PC-9 (cell line): ENCODE results near the gene FADS6. TPM values are rescaled to one million over a fixed set of nuclear protein-coding genes. Genes with fewer than 3 reads are reported as not detected.

Experiments used
- BruUV-seq: library from RNA; stranded (reverse); fragments of 400-500 nt; replicated peaks from 2 replicates; lab custom pipeline; 2021; lab: Mats Ljungman, UMichigan
- CTCF ChIA-PET: fragments of 300-600 bp; sonication (Branson Sonifier 250); formaldehyde crosslinking; loops from one replicate; lab custom pipeline; 2022; ENCODE audit warnings: antibody characterized with exemption; lab: Charles Lee
- POLR2A ChIA-PET: fragments of 300-600 bp; sonication (Branson Sonifier 250); formaldehyde crosslinking; loops from one replicate; lab custom pipeline; 2022; ENCODE audit warnings: antibody characterized with exemption; ENCODE audit not compliant: unreplicated experiment; lab: Charles Lee
- DNase-seq, 2 experiments: peaks; one replicate each; pipeline versions ENCODE4 v3.0.0 to v3.0.0-alpha.2; 2015 to 2022; ENCODE audit warnings: mixed read lengths in 1 of 2
- H2AFZ ChIP-seq: fragments of 200-600 bp; sonication (generic); 2 replicates; pipeline ENCODE4 v1.8.1; 2017; ENCODE audit warnings: antibody characterized with exemption
- H3F3A ChIP-seq: fragments of 200-600 bp; sonication (generic); 2 replicates; pipeline ENCODE4 v1.8.1; 2017; ENCODE audit warnings: antibody characterized with exemption, mild to moderate bottlenecking, low read depth; ENCODE audit not compliant: insufficient read depth
- H3K27ac ChIP-seq: fragments of 200-600 bp; sonication (generic); 2 replicates; pipeline ENCODE4 v1.6.1; 2016; ENCODE audit warnings: mixed run types
- H3K27me3 ChIP-seq: fragments of 200-600 bp; sonication (generic); 2 replicates; pipeline ENCODE4 v1.6.1; 2016; ENCODE audit warnings: low read depth, mixed run types; ENCODE audit not compliant: insufficient read depth
- H3K36me3 ChIP-seq: fragments of 200-600 bp; sonication (generic); 2 replicates; pipeline ENCODE4 v1.6.1; 2016; ENCODE audit warnings: low read depth, mixed run types
- H3K4me1 ChIP-seq: fragments of 200-600 bp; sonication (generic); replicated peaks from 2 replicates; pipeline ENCODE4 v1.6.1; 2016; ENCODE audit warnings: mixed run types; ENCODE audit not compliant: insufficient read depth
- H3K4me2 ChIP-seq: fragments of 200-600 bp; sonication (generic); 2 replicates; pipeline ENCODE4 v1.6.1; 2017; ENCODE audit warnings: mixed run types
- H3K4me3 ChIP-seq: fragments of 200-600 bp; sonication (generic); 2 replicates; pipeline ENCODE4 v1.6.1; 2016; ENCODE audit warnings: mixed run types
- H3K79me2 ChIP-seq: fragments of 200-600 bp; sonication (generic); 2 replicates; pipeline ENCODE4 v1.6.1; 2017; ENCODE audit warnings: low read depth, mixed run types
- H3K9me2 ChIP-seq: fragments of 200-600 bp; sonication (generic); 2 replicates; pipeline ENCODE4 v1.8.1; 2017; ENCODE audit warnings: mild to moderate bottlenecking; ENCODE audit not compliant: insufficient read depth
- H3K9me3 ChIP-seq: fragments of 200-600 bp; sonication (generic); 2 replicates; pipeline ENCODE4 v1.8.1; 2016; ENCODE audit warnings: low read depth; ENCODE audit not compliant: insufficient read depth
- H4K20me1 ChIP-seq: fragments of 200-600 bp; sonication (generic); 2 replicates; pipeline ENCODE4 v1.8.1; 2017; ENCODE audit not compliant: insufficient read depth
- CTCF ChIP-seq: fragments of 200-600 bp; sonication (generic); conservative IDR thresholded peaks from 2 replicates; pipeline ENCODE4 v1.6.1; 2017; ENCODE audit warnings: mixed run types, antibody characterized with exemption, mild to moderate bottlenecking, moderate library complexity
- EZH2 ChIP-seq: fragments of 200-600 bp; sonication (generic); IDR thresholded peaks from 2 replicates; pipeline ENCODE4 v1.8.0; 2017; ENCODE audit warnings: antibody characterized with exemption, low read depth
- intact Hi-C: fragments of 100-400 bp; cut with micrococcal nuclease; formaldehyde crosslinking; loops from one replicate; pipeline ENCODE4 v1.10.0; 2022; ENCODE audit not compliant: unreplicated experiment
- total RNA-seq: library from RNA; stranded (reverse); gene quantifications from 2 replicates; pipeline ENCODE4 v1.2.3, GENCODE V29; 2021

The FADS6 gene
- total RNA-seq, 1 experiment from 2014 or later = not detected

GRCh38 chr17:74903671-74904070, 10.2 kb upstream of the FADS6 start:
- intact Hi-C loops = no loop called here
- Histone ChIP-seq H3K4me2 (no peak overlapping the region), H3K4me3 (no peak overlapping the region), H3K9me3 (no peaks in the 10 kb centered on the region), H3F3A (peaks cover 11% of the 10 kb centered on the region; the same call in 1 of the 2 replicates), H2AFZ (no peak overlapping the region), H4K20me1 (no peaks in the 10 kb centered on the region), H3K4me1 (peaks cover 15% of the 10 kb centered on the region), H3K9me2 (no peaks in the 10 kb centered on the region), H3K27me3 (0 out of 2 replicates have a peak, but pooled peaks cover 16% of the 10 kb centered on the region), H3K27ac (no peak overlapping the region), H3K36me3 (no peaks in the 10 kb centered on the region), H3K79me2 (no peaks in the 10 kb centered on the region)
- DNase-seq = no peak
- ChIA-PET POLR2A (no interaction called here), CTCF (interaction anchor here (0.8 kb wide), 1 partner anchor 29 kb away, joined by 4 read pairs; no protein-coding TSS in a partner anchor)
- BruUV-seq = no TSS peak
- TF ChIP-seq CTCF (no peak), EZH2 (no peak)

- Histone ChIP-seq H3K9me2 (no peaks in the 10 kb centered on the region), H3K4me2 (no peak overlapping the region), H3K27ac (no peak overlapping the region), H3K9me3 (no peaks in the 10 kb centered on the region), H3K79me2 (no peaks in the 10 kb centered on the region), H2AFZ (no peak overlapping the region), H3K4me3 (no peak overlapping the region), H3F3A (peaks cover 8% of the 10 kb centered on the region; the same call in 1 of the 2 replicates), H3K4me1 (peaks cover 9% of the 10 kb centered on the region), H3K36me3 (no peaks in the 10 kb centered on the region), H3K27me3 (0 out of 2 replicates have a peak, but pooled peaks cover 16% of the 10 kb centered on the region), H4K20me1 (no peaks in the 10 kb centered on the region)
- CTCF ChIA-PET = interaction anchor here (0.8 kb wide), 1 partner anchor 29 kb away, joined by 4 read pairs; no protein-coding TSS in a partner anchor
- DNase-seq = no peak
- TF ChIP-seq CTCF = no peak
- TF ChIP-seq EZH2 = no peak
- POLR2A ChIA-PET = interaction anchor here (0.6 kb wide), 1 partner anchor 74 kb away, joined by 5 read pairs; no protein-coding TSS in a partner anchor
- BruUV-seq = no TSS peak
- intact Hi-C loops = no loop called here
Measured at GRCh38 chr17:74903034-74903433, 9.6 kb upstream of the FADS6 start.

DNA sequence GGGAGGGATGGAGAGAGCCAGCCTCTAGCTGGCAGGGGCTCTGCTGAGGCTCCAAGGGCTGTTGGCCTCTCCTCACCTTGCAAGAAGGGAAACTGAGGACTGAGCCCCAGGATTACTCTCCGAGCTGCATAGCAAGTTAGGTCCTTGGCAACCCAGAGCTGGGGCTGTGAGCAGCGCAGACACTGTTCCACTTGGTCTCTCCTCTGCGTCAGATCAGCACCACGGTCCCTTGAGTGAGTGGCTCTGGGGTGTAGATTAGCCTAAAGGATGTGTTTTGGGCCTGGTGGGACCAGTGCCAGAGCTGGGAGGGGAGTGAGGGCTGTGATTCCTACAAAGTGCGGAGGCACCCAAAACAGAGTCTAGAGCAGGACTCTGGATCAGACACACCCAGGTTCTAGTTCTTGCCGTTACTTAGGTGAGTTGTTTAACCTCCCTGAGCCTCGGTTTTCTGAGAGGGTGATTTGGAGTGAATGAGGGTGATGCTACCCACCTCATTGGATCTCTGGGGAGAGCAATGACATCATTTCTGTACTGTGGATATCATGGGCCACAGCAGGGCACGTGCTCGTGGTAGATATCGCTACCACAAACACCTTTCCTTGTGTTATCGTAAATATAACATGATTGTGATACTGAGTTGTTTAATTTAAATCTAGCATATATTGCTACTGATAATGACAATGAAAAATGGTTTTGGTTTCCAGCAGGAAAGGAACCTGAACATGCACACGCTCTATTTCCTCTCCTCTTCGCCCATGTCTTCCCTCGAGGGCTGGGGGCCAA, 8.1 kb upstream of the FADS6 start:
- DNase-seq = no peak
- intact Hi-C loops = no loop called here
- Histone ChIP-seq H3K4me1 (no peaks in the 10 kb centered on the region), H3K27ac (no peak overlapping the region), H3F3A (no peaks in the 10 kb centered on the region), H3K27me3 (peaks cover 20% of the 10 kb centered on the region), H3K4me2 (no peak overlapping the region), H4K20me1 (no peaks in the 10 kb centered on the region), H3K36me3 (no peaks in the 10 kb centered on the region), H3K79me2 (no peaks in the 10 kb centered on the region), H2AFZ (no peak overlapping the region), H3K9me3 (no peaks in the 10 kb centered on the region), H3K9me2 (no peaks in the 10 kb centered on the region), H3K4me3 (no peak overlapping the region)
- CTCF ChIA-PET = no interaction called here
- TF ChIP-seq EZH2 = no peak
- TF ChIP-seq CTCF = no peak
- no TSS peak for BruUV-seq
- POLR2A ChIA-PET = no interaction called here
